Measurements from ENCODE around the gene STK25.

- TF ChIP-seq CTCF (conservative IDR thresholded peaks at IDR 0.05) = no peak
- TF ChIP-seq EZH2 (IDR thresholded peaks at IDR 0.05; ENCODE audit: low read depth) = no peak
Observed at GRCh38 chr2:241463276-241464135, 44.9 kb downstream of the STK25 start.
